Mucosa of descending colon (tissue), 3 donors: ENCODE measurements around the gene GYG1. TPM values are rescaled to one million over a fixed set of nuclear protein-coding genes. Genes with fewer than 3 reads are reported as not detected.

Experiments used
- ATAC-seq: fragments of 200-7000 bp; cut with Tn5 transposase; one replicate; pipeline ENCODE4 v1.9.1; 2020; ENCODE audit warnings: mild to moderate bottlenecking, moderate library complexity
- DNase-seq, 3 donors: peaks; one replicate each; pipeline ENCODE4 v3.0.0-alpha.2; 2020
- H3K36me3 ChIP-seq: fragments of 200-600 bp; one replicate; pipeline ENCODE4 v1.8.0; 2021; ENCODE audit warnings: low read depth, mild to moderate bottlenecking
- H3K4me1 ChIP-seq: fragments of 200-600 bp; one replicate; pipeline ENCODE4 v1.8.0; 2021; ENCODE audit warnings: low read depth, mild to moderate bottlenecking
- H3K4me3 ChIP-seq: fragments of 200-600 bp; one replicate; pipeline ENCODE4 v1.8.0; 2021; ENCODE audit warnings: mild to moderate bottlenecking
- H3K9me3 ChIP-seq: fragments of 200-600 bp; one replicate; pipeline ENCODE4 v1.8.0; 2021; ENCODE audit warnings: mild to moderate bottlenecking
- CTCF ChIP-seq: fragments of 200-600 bp; IDR thresholded peaks from one replicate; pipeline ENCODE4 v1.8.0; 2022; ENCODE audit warnings: antibody characterized with exemption, mild to moderate bottlenecking
- intact Hi-C, 2 donors: fragments of 100-400 bp; cut with DNase I in 1 of 2; cut with micrococcal nuclease in 1 of 2; formaldehyde crosslinking; loops; one replicate each; pipeline versions ENCODE4 v1.11.0 to v1.11.1; 2022; cut with DNase I, micrococcal nuclease
- total RNA-seq, 3 donors: library from RNA; stranded (reverse); fragmentation: NEBNext Ultra II Directional in 2 of 3; extraction: Animal tissue kit (Norgen Biotek cat#: 25700) in 2 of 3; gene quantifications; one replicate each; pipeline versions ENCODE4 v1.2.1 to v1.2.4, GENCODE V29; 2021 to 2023
- donor health status: DM: no; HTN: no; CAD: no; lungs with moderate emphysema.
- donor health status: DM: no; HTN: no; CAD: no.
- donor health status: DM: no; HTN: yes; CAD: no.

The GYG1 gene
- total RNA-seq, 3 donors from 2014 or later = 16.6 to 132 (median 26.1) TPM

- Histone ChIP-seq H3K4me3 (no peak overlapping the region), H3K36me3 (no peaks in the 10 kb centered on the region), H3K9me3 (no peaks in the 10 kb centered on the region), H3K4me1 (peaks cover 9% of the 10 kb centered on the region)
- ATAC-seq (no peak), DNase-seq (no peak)
- intact Hi-C loops = no loop called here
- TF ChIP-seq CTCF = no peak
These were observed 1.1 kb upstream of the GYG1 start for GRCh38 chr3:148990236-148990635.

GRCh38 chr3:148992027-148992634 lies 791 bp downstream of the GYG1 start:
- Histone ChIP-seq H3K4me3 (peak overlapping the region; percentile 94), H3K36me3 (no peaks in the 10 kb centered on the region), H3K9me3 (no peaks in the 10 kb centered on the region), H3K4me1 (peaks cover 9% of the 10 kb centered on the region)
- DNase-seq = peak; percentile 53 to 70 (median 69)
- no peak for TF ChIP-seq CTCF
- intact Hi-C loops = no loop called here
- peak; percentile 58 for ATAC-seq

- ATAC-seq (no peak), DNase-seq (no peak)
- intact Hi-C loops = no loop called here
- TF ChIP-seq CTCF = no peak
- Histone ChIP-seq H3K4me1 (peaks cover 9% of the 10 kb centered on the region), H3K4me3 (no peak overlapping the region), H3K36me3 (no peaks in the 10 kb centered on the region), H3K9me3 (no peaks in the 10 kb centered on the region)
These were observed 1.4 kb downstream of the GYG1 start for GRCh38 chr3:148992635-148993255.

- H3K36me3 ChIP-seq = no peaks in the 10 kb centered on the region
- DNase-seq = no peak
These were observed 6.3 kb downstream of the GYG1 start for GRCh38 chr3:148997623-148998022.

GRCh38 chr3:148998297-148998696 lies 7.0 kb downstream of the GYG1 start:
- TF ChIP-seq CTCF = no peak
- peaks cover under 1% of the 10 kb centered on the region for H3K4me1 ChIP-seq
- intact Hi-C loops = no loop called here
- no peak overlapping the region for H3K4me3 ChIP-seq
- ATAC-seq (no peak), DNase-seq (no peak)
- H3K36me3 ChIP-seq = no peaks in the 10 kb centered on the region
- no peaks in the 10 kb centered on the region for H3K9me3 ChIP-seq

More at GRCh38 chr3:148997623-148998022, 6.3 kb downstream of the GYG1 start:
- no peak for ATAC-seq
- TF ChIP-seq CTCF = no peak
- Histone ChIP-seq H3K4me3 (no peak overlapping the region), H3K4me1 (peaks cover 7% of the 10 kb centered on the region), H3K9me3 (no peaks in the 10 kb centered on the region)
- intact Hi-C loops = no loop called here
